SU-DHL-6 (cell line): ENCODE measurements around the gene TEKT1.

Experiments
- H2AFZ ChIP-seq: fragments of 200-600 bp; sonication (generic); 2 replicates; pipeline ENCODE4 v1.6.1; 2014; ENCODE audit warnings: low read depth, mild to moderate bottlenecking, moderate library complexity, mixed read lengths, antibody characterized with exemption, low read length; ENCODE audit not compliant: severe bottlenecking
- H3F3A ChIP-seq: fragments of 200-600 bp; shearing (Covaris generic); 2 replicates; pipeline ENCODE4 v1.6.0; 2016; ENCODE audit warnings: antibody characterized with exemption, mild to moderate bottlenecking; ENCODE audit not compliant: insufficient read depth
- H3K27ac ChIP-seq: fragments of 200-600 bp; sonication (generic); 2 replicates; pipeline ENCODE4 v1.5.1; 2016; ENCODE audit warnings: low read depth, mild to moderate bottlenecking, low read length, moderate library complexity, mixed read lengths
- H3K27me3 ChIP-seq: fragments of 200-600 bp; sonication (generic), shearing (Covaris generic); 2 replicates; pipeline ENCODE4 v1.6.0; 2014; ENCODE audit warnings: mild to moderate bottlenecking, low read length
- H3K36me3 ChIP-seq: fragments of 200-600 bp; sonication (generic); 2 replicates; pipeline ENCODE4 v1.6.1; 2014; ENCODE audit warnings: mild to moderate bottlenecking, low read length, mixed read lengths
- H3K4me2 ChIP-seq: fragments of 300-600, 200-600 bp; shearing (Covaris generic), sonication (generic); 2 replicates; pipeline ENCODE4 v1.6.0; 2014; ENCODE audit warnings: low read length, low read depth, mild to moderate bottlenecking; ENCODE audit not compliant: poor library complexity, severe bottlenecking
- H3K4me3 ChIP-seq: fragments of 200-600 bp; sonication (generic); 2 replicates; pipeline ENCODE4 v1.5.1; 2014; ENCODE audit warnings: antibody characterized with exemption, low read length, mild to moderate bottlenecking, mixed read lengths; ENCODE audit not compliant: insufficient read depth, poor library complexity, severe bottlenecking
- H3K79me2 ChIP-seq: fragments of 200-600 bp; sonication (generic); 2 replicates; pipeline ENCODE4 v1.6.1; 2014; ENCODE audit warnings: mild to moderate bottlenecking, low read length, moderate library complexity; ENCODE audit not compliant: insufficient read depth
- H3K9ac ChIP-seq: fragments of 200-600 bp; sonication (generic); 2 replicates; pipeline ENCODE4 v1.7.0; 2014; ENCODE audit warnings: mild to moderate bottlenecking, low read length
- H3K9me2 ChIP-seq: fragments of 200-600 bp; sonication (generic); replicated peaks from 2 replicates; pipeline ENCODE4 v1.6.1; 2014; ENCODE audit warnings: low read length; ENCODE audit not compliant: insufficient read depth
- H3K9me3 ChIP-seq: fragments of 200-600 bp; sonication (generic); 2 replicates; pipeline ENCODE4 v1.6.1; 2014; ENCODE audit warnings: low read length, mixed read lengths; ENCODE audit not compliant: insufficient read depth
- H4K20me1 ChIP-seq: fragments of 200-600 bp; sonication (generic); 2 replicates; pipeline ENCODE4 v1.6.1; 2014; ENCODE audit warnings: low read depth, mild to moderate bottlenecking, antibody characterized with exemption, low read length, moderate library complexity, mixed read lengths
- EZH2phosphoT487 ChIP-seq: fragments of 200-600 bp; sonication (generic), shearing (Covaris generic); conservative IDR thresholded peaks from 2 replicates; pipeline ENCODE4 v1.6.1; 2018; ENCODE audit warnings: mild to moderate bottlenecking, antibody characterized with exemption, low read length, moderate library complexity, mixed read lengths
- TF ChIP-seq, protein P1 (sequence below): fragments of 200-600 bp; sonication (generic); IDR thresholded peaks from one replicate; pipeline ENCODE4 v1.5.1; 2017; ENCODE audit warnings: antibody characterized with exemption, mild to moderate bottlenecking, low read length, moderate library complexity; ENCODE audit not compliant: insufficient read depth, poor library complexity, severe bottlenecking

The TEKT1 gene

DNA sequence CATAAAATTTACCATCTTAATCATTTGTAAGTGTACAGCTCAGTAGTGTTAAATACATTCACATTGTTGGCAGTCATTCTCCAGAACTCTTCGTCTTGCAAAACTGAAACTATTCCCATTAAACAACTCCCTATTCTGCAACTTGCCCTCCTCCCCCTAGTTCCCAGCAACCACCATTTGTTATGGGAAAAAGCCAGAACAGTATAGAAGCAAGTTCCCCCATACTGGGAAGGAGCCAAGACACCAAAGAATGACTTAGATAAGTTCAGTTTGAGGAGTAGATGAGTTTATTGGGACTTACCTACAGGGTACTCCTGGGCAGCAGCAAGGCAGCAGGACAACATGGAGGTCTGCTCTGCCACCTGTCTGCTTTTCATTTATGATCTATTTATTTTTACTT, 39.3 kb upstream of the TEKT1 start:
- H3K9me3 ChIP-seq = no peaks in the 10 kb centered on the region
- no peak overlapping the region for H2AFZ ChIP-seq
- H3K9me2 ChIP-seq = no peaks in the 10 kb centered on the region
- H3K79me2 ChIP-seq = no peaks in the 10 kb centered on the region
- H3K9ac ChIP-seq = no peak overlapping the region
- no peak for TF ChIP-seq EZH2phosphoT487
- TF ChIP-seq, protein P1, sequence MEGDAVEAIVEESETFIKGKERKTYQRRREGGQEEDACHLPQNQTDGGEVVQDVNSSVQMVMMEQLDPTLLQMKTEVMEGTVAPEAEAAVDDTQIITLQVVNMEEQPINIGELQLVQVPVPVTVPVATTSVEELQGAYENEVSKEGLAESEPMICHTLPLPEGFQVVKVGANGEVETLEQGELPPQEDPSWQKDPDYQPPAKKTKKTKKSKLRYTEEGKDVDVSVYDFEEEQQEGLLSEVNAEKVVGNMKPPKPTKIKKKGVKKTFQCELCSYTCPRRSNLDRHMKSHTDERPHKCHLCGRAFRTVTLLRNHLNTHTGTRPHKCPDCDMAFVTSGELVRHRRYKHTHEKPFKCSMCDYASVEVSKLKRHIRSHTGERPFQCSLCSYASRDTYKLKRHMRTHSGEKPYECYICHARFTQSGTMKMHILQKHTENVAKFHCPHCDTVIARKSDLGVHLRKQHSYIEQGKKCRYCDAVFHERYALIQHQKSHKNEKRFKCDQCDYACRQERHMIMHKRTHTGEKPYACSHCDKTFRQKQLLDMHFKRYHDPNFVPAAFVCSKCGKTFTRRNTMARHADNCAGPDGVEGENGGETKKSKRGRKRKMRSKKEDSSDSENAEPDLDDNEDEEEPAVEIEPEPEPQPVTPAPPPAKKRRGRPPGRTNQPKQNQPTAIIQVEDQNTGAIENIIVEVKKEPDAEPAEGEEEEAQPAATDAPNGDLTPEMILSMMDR = no peak
- no peak overlapping the region for H3K27ac ChIP-seq
- H3F3A ChIP-seq = no peaks in the 10 kb centered on the region
- no peaks in the 10 kb centered on the region for H3K36me3 ChIP-seq
- H3K4me3 ChIP-seq = no peak overlapping the region
- H3K4me2 ChIP-seq = no peak overlapping the region
- H4K20me1 ChIP-seq = no peaks in the 10 kb centered on the region
- no peaks in the 10 kb centered on the region for H3K27me3 ChIP-seq

- Histone ChIP-seq H3K27ac (no peak overlapping the region), H3F3A (no peaks in the 10 kb centered on the region), H3K79me2 (no peaks in the 10 kb centered on the region), H3K9ac (no peak overlapping the region), H3K9me2 (no peaks in the 10 kb centered on the region), H3K36me3 (no peaks in the 10 kb centered on the region), H3K4me2 (no peak overlapping the region), H4K20me1 (no peaks in the 10 kb centered on the region), H3K4me3 (no peak overlapping the region), H3K9me3 (no peaks in the 10 kb centered on the region), H3K27me3 (no peaks in the 10 kb centered on the region), H2AFZ (no peak overlapping the region)
- TF ChIP-seq, protein P1 = no peak
- no peak for TF ChIP-seq EZH2phosphoT487
Observed at GRCh38 chr17:6868582-6868981, 37.1 kb upstream of the TEKT1 start.

GRCh38 chr17:6867849-6868248, 36.3 kb upstream of the TEKT1 start:
- H3K27ac ChIP-seq = no peak overlapping the region
- H3F3A ChIP-seq = no peaks in the 10 kb centered on the region
- no peak overlapping the region for H3K9ac ChIP-seq
- no peak overlapping the region for H3K4me3 ChIP-seq
- H2AFZ ChIP-seq = no peak overlapping the region
- no peaks in the 10 kb centered on the region for H3K27me3 ChIP-seq
- no peaks in the 10 kb centered on the region for H3K79me2 ChIP-seq
- no peak overlapping the region for H3K4me2 ChIP-seq
- no peaks in the 10 kb centered on the region for H3K9me3 ChIP-seq
- H3K36me3 ChIP-seq = no peaks in the 10 kb centered on the region
- no peaks in the 10 kb centered on the region for H4K20me1 ChIP-seq
- TF ChIP-seq EZH2phosphoT487 = no peak
- TF ChIP-seq, protein P1 = no peak
- H3K9me2 ChIP-seq = no peaks in the 10 kb centered on the region

DNA sequence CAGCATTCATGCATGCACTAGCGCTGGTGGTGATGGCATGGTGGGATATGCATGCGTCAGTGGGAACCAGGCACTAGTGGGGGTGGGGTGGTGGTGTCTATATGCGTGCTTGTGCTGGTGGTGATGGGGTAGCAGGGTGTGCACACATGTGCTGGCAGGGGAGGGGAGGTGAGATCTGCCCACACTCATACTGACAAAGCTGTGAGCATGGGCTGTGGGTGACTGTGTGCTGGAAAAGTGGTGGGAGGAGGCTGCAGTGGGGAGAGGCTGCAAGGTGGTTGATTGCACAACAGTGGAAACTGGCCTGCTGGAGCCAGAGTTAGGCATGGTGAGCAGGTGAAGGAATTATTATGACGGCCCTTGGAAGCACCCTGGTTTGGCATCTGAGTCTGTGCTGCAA, 31.3 kb upstream of the TEKT1 start:
- H3K27ac ChIP-seq = no peak overlapping the region
- H4K20me1 ChIP-seq = no peaks in the 10 kb centered on the region
- no peaks in the 10 kb centered on the region for H3K9me3 ChIP-seq
- no peaks in the 10 kb centered on the region for H3F3A ChIP-seq
- H3K27me3 ChIP-seq = no peaks in the 10 kb centered on the region
- TF ChIP-seq, protein P1 = no peak
- TF ChIP-seq EZH2phosphoT487 = no peak
- H3K9me2 ChIP-seq = no peaks in the 10 kb centered on the region
- no peak overlapping the region for H2AFZ ChIP-seq
- H3K4me2 ChIP-seq = no peak overlapping the region
- no peak overlapping the region for H3K9ac ChIP-seq
- no peaks in the 10 kb centered on the region for H3K36me3 ChIP-seq
- H3K4me3 ChIP-seq = no peak overlapping the region
- no peaks in the 10 kb centered on the region for H3K79me2 ChIP-seq
